Suppressor macrophage treated with lipopolysaccharide for 1 hour (primary cell): ENCODE results near the gene CBFA2T3.
"Not testable (repeated sequence)": the region's sequence is repeated elsewhere in the genome, so short reads cannot be mapped to it uniquely, and the experiment has no call there.

Experiments used
- DNase-seq, 3 donors: peaks; one replicate each; pipeline ENCODE4 v3.0.0-alpha.2; 2020 to 2022

The CBFA2T3 gene

DNA sequence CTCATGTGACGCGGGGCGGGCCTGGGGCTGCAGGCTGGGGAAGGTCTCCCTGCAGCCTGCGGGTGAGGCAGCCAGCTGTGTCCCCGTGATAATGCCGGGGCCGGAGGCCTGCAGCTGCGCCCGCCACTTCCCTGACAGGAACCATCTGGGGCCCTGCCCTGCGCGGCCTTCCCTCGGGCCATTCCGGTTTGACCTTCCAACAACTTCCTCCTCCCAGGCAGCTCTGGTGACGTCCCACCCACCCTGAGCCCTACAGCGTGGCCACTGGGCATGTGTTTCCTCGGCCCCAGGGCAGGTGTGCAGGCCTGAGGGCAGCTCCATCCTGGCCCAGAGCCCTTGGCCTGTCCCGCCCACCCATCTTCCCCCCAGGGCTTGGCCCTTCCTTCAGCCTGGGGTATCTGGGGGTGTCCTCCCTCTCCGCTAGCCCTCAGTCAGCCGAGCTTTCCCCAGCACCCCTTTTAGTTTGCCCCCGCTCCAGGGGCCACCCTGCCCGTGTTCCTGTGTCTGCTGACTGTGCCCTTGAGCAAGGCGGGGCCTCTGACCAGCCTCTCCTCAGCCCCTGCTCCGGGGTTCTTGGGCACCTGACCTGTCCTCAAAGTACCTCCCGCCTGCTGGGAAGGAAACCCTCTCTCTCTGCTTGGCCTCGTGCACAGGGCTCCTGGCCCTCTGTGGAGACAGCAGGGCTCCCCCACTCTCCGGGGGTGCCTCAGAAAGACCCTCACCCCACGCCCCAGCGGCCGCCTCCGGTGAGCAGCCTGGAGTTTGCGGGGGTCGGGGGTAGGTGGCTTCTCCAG lies at the start of gene CBFA2T3:
TSS of gene CBFA2T3 (minus strand) at position 190 of the 794 bp plus-strand sequence. CDS start 400 bp downstream, outside the sequence.
- peak; percentile 91 to 94 (median 91) for DNase-seq

- DNase-seq, result peak in 2 of 3 donors; percentile 27 to 53
Observed at GRCh38 chr16:89026121-89026612, 49.2 kb upstream of the CBFA2T3 start.

DNA sequence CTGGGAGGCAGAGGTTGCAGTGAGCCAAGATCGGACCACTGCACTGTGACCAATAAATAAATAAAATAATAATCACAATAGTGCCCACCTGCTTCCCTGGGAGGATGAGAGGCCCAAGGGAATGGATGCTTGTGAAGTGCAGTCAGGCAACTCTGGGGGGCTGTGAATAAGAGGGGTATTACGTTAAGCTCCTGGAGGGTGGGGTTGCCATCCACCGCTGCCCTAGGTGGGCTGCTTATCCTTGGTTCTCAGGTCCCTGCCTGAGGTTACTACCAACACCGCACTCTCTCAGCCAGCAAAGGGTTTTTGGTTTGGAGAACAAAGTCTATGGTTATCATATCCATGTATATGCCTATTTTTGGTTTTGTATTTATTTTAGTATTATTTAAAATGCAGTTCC lies 48.6 kb upstream of the CBFA2T3 start:
- no peak for DNase-seq

DNA sequence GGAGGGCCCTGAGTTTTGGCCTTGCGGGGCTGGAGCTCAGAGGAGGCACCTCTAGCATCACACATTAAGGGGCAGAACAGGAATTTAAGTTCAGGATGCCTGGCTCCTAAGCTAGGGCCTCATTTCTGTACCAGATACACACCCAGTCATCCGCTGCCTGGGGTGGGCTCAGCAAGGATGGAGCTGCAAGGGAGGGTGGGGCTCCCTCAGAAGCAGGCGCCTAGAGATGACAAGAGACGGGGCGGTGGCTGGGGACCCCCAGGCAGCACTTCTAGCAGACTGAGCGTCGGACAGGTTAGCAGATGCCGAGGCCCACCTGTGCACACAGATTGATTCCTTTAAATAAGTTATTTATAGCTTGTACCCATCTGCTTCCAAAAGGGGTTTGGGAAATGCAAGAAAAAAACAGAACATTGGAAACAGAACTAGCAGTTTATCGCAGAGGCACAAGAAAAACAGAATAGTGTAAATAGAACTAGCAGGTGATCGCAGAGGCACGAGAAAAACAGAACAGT lies 47.6 kb upstream of the CBFA2T3 start:
- DNase-seq, result no peak

DNA sequence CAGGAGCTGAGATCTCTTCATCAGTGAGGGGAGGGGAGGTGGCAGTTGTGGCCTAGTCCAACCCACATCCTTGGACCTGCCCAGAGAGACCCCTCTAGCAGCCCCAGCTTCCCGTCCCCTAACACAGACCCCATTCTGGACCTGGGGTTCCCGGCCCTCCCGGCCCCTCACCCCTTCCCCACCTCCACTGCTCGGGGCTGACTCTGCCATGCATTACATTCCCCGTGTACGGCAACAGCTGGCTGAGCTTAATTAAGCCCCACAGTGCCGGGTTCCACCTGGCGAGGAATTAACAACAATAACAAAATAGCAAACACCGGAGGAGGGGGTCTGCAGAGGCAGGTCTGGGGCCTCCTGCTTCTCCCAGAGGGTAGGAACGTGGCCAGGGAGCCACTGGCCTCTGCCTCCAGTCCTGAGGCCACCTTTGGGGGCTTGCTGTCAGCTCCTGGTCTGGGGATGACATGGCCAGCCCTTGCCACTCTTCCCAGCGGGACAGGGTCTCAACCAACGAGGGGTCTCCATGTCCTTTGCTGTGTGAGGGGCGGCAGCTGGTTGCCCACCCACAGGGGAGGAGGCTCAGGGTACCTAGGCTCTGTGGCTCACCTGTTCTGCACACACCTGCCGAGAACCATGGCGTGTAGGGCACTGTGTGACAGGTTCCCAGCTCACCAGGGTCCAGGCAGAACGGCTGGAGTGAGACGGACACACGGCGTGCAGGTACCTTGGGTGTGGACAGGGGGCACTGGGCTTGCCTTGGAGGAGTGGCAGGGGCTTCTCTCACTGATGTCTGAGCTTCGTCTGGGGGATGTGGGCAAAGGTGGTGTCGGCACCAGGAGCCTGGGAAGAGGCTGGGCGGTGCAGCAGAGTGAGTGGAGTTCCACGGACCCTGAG lies 46.9 kb upstream of the CBFA2T3 start:
- no peak for DNase-seq

- DNase-seq, result no peak
Observed at GRCh38 chr16:89023151-89023551, 46.1 kb upstream of the CBFA2T3 start.

GRCh38 chr16:89022051-89022836 lies 45.2 kb upstream of the CBFA2T3 start:
- no peak for DNase-seq

GRCh38 chr16:89020925-89021595 lies 44.1 kb upstream of the CBFA2T3 start:
- no peak for DNase-seq

DNA sequence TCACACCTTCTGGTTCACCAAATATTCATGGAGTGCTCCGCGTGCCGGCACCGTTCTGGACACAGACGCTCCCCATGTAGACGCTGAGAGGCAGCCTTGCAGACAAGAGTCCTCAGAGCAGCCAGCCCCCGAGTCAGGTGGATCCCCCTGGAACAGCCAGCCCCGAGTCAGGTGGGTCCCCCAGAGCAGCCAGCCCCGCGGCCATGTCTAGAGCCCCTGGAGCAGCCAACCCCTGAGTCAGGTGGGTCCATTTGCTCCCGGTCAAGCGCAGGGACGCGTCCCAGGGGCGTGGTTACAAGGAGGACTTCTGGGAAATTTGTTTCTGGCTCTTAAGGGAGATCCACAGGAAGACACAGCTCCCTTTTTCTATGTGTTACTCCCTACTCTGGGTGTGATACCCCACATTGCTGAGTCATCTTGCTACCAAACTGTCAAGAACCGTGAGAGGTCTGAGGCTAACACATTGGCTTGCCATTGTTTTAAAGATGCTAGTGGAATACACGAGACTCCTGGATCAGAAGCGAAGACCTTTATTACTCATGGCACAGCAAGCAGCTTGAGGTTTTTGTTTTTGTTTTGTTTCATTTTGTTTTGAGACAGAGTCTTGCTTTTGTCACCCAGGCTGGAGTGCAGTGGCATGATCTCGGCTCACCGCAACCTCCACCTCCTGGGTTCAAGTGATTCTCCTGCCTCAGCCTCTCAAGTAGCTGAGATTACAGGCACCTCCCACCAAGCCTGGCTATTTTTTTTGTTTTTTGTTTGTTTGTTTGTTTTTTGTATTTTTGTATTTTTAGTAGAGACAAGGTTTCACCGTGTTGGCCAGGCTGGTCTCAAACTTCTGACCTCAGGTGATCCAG lies 43.3 kb upstream of the CBFA2T3 start:
- DNase-seq, result no peak

DNA sequence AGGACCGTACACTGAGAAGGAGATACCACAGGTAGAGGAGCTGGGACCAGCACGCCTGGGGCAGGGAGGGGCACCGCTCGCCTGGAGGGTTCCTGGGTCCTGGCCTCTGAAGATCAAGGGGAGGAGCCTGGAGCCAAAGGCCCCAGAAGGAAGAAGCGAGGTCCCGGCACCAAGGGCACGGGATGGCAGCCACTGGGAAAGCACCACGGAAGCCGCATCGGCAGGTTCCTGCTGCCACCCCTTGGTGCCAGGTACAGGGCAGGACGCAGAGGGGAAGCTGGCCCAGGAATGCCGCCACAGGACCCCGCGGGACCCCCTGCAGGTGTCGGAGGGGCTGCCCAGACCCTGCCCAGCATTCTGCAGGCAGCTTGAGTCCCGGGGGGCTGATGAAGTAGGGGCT lies 42.5 kb upstream of the CBFA2T3 start:
- DNase-seq, result no peak

DNA sequence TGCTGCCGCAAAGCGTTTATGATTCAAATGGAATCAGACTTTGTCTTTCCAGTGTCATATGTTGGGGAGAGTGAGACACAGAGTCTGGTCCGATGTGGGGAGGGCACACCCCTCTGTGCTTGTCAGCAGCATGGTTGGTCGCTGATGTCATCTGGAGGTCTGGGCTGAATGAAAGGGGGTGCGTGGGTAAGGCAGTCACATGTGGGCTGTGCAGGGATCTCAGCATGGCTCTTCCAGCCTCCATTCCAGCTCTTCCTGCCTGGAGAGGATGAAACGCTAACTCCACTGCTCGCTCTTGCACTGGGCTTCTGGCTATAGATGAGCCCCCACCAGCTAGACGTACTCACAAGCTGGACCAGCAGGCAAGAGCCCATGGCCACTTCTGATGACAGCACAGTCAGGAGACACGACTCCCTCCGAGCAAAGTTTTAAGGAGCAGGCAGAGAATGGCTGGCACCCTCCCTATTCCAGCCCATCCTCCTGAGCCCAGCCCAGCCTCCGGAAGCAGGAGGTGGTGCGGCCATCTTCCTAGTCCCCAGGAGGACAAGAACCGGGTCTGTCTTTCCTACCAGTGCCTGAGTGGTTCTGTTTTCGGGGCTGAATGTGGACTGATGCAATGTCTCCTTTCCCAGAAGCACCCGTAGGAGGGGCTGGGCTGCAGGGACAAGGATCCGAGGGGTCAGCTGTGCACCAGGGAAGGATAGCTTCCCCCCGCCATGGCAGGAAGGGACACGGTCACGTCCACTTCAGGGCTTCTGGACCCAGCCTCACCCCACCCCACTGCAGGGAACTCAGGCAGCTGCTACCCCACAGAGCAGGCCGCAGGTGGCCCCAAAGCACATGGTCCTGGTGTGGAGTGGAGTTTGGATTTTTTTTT lies 41.5 kb upstream of the CBFA2T3 start:
- DNase-seq, result no peak

DNA sequence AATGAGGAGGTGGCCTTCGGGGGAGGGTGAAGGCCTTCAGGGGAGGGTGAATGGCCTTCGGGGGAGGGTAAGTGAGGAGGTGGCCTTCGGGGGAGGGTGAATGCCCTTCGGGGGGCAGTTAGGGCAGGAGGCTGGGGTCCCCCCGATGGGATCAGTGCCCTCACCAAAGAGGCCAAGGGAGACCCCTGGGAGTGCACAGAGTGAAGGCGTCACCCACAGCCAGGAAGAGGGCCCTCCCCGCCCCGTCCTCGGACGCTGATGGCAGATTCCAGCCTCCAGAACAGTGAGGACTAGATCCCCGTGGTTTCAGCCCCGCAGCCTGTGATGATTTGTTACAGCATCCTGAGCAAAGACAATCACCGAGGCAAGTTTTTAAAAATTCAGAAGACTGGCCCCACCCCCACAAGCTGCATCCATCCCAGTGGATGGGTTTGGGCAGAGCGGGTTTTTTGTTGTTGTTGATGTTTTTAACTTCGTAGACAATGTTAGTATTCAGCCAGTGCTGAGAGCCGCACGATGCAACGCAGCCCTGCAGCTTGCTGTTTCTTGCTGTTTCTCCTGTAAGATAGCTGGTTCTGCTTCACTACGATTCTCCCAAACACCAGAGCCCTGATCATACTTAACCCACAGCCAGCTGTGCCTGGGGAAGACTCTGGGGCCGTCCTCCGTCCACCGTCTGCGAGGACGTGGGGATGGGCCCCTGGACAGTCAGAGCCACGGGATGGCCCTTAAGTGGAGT lies 40.7 kb upstream of the CBFA2T3 start:
- no peak for DNase-seq

- not testable (repeated sequence) for DNase-seq
Observed at GRCh38 chr16:89016561-89016960, 39.6 kb upstream of the CBFA2T3 start.

DNA sequence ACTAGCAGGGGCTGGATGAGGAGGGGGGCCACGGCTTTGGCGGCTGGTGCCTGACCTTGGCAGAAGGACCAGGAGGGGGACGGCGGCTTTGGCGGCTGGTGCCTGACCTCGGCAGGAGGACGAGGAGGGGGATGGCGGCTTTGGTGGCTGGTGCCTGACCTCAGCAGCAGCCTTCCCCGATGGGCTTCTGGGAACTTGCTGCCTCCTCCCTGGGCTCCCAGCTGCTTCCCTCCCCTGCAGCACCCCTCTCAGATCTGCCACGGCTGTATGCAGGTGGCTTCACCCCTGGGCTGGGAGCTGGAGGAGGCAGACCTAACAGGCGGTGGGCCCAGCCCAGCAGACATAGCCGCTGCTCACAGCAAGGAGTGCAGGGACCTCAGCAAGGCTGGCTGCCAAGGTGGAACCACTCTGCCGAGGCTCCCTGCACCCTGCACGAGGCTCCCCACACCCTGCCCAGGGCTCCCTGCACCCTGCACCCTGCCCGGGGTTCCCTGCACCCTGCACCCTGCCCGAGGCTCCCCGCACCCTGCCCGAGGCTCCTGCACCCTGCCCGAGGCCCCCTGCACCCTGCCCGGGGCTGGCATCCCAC lies 38.4 kb upstream of the CBFA2T3 start:
- no peak for DNase-seq

DNA sequence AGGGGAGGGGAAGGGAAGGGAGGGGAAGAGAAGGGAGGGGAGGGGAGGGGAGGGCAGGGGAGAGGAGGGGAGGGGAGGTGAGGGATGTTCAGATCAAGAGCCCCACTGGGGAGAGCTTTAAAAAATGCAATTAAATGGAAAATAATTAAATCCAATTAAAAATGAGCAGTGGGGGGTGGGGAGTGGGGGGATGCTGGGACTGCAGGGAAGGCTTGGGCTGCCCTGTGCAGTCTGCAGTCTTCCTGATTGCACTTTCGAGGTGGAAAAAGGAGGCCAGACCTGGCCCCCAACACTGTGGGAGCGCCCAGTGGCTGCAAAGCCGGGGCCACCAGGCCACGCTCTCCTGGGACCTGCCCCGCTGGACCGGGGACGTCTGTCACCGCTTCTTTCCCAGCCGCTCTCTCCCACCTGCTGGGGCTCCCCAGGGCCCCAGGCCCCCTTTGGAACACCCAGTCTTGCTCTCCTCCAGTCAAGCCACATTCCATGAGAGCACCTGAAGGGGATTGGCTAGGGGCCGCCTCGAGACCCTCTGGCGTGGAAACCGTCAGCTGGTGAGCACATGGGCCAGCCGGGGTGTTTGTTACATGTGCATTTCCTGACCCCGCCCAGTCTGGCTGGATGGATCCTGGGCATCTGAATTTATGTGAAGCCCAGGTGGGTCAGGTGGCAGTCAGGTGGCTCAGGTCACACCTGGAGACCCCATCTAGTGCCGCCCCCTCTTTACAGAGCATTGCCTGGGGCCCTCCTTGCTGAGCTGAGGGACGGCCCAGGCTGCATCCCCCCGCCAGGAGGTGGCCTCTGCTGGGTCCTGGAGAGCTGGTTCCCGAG lies 37.6 kb upstream of the CBFA2T3 start:
- DNase-seq, result no peak

DNA sequence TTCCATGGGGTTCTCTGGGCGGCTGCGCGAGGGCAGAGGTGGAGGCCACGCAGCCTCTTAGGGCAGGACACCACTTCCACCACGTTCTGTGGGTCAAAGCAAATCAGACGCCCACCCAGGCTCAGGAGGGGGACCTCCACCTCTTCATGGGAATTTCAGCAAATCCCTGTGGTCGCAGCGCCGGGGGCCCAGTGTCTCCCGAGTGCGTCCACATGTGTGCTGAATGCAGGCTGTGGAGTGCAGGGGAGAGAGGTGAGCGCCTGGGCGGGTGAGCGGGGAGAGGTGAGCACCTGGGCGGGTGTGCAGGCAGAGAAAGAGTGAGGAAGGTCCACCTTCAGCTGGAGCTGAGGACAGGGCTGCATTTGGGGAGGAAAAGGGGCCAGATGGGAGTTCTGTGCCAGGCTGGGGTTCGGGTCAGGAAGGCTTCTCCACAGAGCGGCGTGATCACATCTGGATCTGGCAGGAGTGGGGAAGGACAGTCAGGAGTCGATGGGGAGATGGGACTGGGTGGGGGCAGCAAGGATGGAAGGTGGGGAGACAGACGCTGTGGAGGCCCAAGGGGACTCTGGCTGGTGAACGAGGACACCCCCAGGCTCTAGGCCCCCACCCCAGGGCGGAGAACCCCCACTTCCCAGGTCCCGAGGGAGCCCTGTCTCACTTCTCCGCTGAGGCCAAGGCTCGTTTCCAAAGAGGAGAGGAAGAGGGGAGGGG lies 36.8 kb upstream of the CBFA2T3 start:
- no peak for DNase-seq

GRCh38 chr16:89013111-89013510 lies 36.1 kb upstream of the CBFA2T3 start:
- no peak for DNase-seq
